Measurements from ENCODE around the gene SLC5A10. TPM values are rescaled to one million over a fixed set of nuclear protein-coding genes. Genes with fewer than 3 reads are reported as not detected.
A peak's percentile ranks its signal among the peaks of the same experiment; 100 is the strongest.

SLC5A10 gene
- total RNA-seq, 4 donors from 2014 or later: not detected

GRCh38 chr17:18968945-18969887 is 17.3 kb downstream of the SLC5A10 start:
- H3K4me1 ChIP-seq: no peaks in the 10 kb centered on the region
- H3K9me3 ChIP-seq: no peaks in the 10 kb centered on the region
- no peaks in the 10 kb centered on the region for H3K36me3 ChIP-seq
- H3K27ac ChIP-seq: peak overlapping the region in 1 of 2 donors; percentile 12
- intact Hi-C loops (cut with DNase I; ENCODE audit: low total_unique reads): no loop called here
- DNase-seq: peak in 1 of 2 donors; percentile 35
- TF ChIP-seq CTCF (IDR thresholded peaks at IDR 0.05) (no peak), POLR2A (IDR thresholded peaks at IDR 0.05) (no peak)
- H3K4me3 ChIP-seq: no peak overlapping the region
- H3K27me3 ChIP-seq: no peaks in the 10 kb centered on the region

GRCh38 chr17:18970582-18971480 is 18.9 kb downstream of the SLC5A10 start:
- Histone ChIP-seq H3K4me1 (no peaks in the 10 kb centered on the region), H3K27ac (no peak overlapping the region), H3K27me3 (no peaks in the 10 kb centered on the region), H3K4me3 (no peak overlapping the region), H3K36me3 (no peaks in the 10 kb centered on the region), H3K9me3 (no peaks in the 10 kb centered on the region)
- intact Hi-C loops (cut with DNase I; ENCODE audit: low total_unique reads): no loop called here
- TF ChIP-seq CTCF (IDR thresholded peaks at IDR 0.05) (no peak), POLR2A (IDR thresholded peaks at IDR 0.05) (no peak)
- DNase-seq: no peak

GRCh38 chr17:18971801-18972200 is 19.8 kb downstream of the SLC5A10 start:
- Histone ChIP-seq H3K27me3 (no peaks in the 10 kb centered on the region), H3K4me3 (no peak overlapping the region), H3K36me3 (no peaks in the 10 kb centered on the region), H3K27ac (no peak overlapping the region), H3K4me1 (no peaks in the 10 kb centered on the region), H3K9me3 (no peaks in the 10 kb centered on the region)
- intact Hi-C loops (cut with DNase I; ENCODE audit: low total_unique reads): no loop called here
- no peak for DNase-seq
- TF ChIP-seq POLR2A (IDR thresholded peaks at IDR 0.05): no peak
- TF ChIP-seq CTCF (IDR thresholded peaks at IDR 0.05): no peak

- Histone ChIP-seq H3K9me3 (no peaks in the 10 kb centered on the region), H3K27me3 (no peaks in the 10 kb centered on the region), H3K4me3 (no peak overlapping the region), H3K4me1 (no peaks in the 10 kb centered on the region), H3K27ac (no peak overlapping the region), H3K36me3 (no peaks in the 10 kb centered on the region)
- TF ChIP-seq CTCF (IDR thresholded peaks at IDR 0.05): no peak
- intact Hi-C loops (cut with DNase I; ENCODE audit: low total_unique reads): no loop called here
- DNase-seq: no peak
Measured at GRCh38 chr17:18974407-18975149, 22.6 kb downstream of the SLC5A10 start.
